HG03108 (cell line): Measurements from ENCODE around the gene NSD2.
"Not testable (repeated sequence)": the region's sequence is repeated elsewhere in the genome, so short reads cannot be mapped to it uniquely, and the experiment has no call there.

Experiments used
- ATAC-seq: cut with Tn5 transposase; IDR thresholded peaks from one replicate; pipeline ENCODE4 v1.9.1; 2021; ENCODE audit warnings: moderate library complexity; ENCODE audit not compliant: unreplicated experiment

The NSD2 gene

DNA sequence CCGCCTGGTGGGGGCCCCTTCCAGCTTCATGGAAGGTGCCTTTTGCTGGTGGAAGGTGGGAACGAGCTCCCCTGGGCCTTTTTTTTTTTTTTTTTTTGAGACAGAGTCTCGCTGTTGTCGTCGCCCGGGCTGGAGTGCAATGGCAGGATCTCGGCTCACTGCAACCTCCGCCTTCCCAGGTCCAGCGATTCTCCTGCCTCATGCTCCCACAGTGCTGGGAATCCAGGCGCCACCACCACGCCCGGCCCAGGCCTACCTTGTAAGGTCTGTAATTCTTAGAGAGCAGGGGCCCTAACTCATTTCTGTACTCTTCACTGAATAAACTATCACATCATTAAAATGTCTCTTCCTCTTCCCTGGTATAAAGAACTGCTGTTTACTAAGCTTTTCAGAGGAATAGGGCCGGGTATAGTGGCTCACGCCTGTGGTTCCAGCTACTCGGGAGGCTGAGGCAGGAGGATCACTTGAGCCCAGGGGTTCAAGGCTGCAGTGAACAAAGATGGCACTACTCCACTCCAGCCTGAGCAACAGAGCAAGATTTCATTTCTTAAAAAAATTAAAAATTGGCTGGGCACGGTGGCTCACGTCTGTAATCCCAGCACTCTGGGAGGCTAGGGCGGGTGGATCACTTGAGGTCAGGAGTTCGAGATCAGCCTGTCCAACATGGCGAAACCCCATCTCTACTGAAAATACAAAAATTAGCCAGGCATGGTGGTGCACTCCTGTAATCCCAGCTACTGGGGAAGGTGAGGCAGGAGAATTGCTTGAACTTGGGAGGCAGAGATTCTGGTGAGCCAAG, 122.7 kb downstream of the NSD2 start:
- not testable (repeated sequence) for ATAC-seq

DNA sequence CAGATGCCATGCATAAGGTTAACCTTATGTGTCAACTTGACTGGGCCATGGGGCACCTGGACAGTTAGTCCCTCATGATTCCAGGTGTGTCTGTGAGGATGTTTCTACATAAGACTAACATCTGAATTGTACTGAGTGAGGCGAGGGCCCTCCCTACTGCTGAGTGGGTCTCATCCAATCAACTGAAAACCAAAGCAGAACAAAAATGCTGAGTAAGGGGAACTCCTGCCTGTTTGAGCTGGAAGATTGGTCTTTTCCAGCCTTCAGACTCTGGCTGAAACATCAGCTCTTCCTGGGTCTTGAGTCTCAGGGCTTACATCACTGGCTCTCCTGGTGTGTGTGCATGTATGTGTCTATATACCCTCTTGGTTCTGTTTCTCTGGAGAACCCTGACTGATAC, 123.7 kb downstream of the NSD2 start:
- ATAC-seq: no peak

DNA sequence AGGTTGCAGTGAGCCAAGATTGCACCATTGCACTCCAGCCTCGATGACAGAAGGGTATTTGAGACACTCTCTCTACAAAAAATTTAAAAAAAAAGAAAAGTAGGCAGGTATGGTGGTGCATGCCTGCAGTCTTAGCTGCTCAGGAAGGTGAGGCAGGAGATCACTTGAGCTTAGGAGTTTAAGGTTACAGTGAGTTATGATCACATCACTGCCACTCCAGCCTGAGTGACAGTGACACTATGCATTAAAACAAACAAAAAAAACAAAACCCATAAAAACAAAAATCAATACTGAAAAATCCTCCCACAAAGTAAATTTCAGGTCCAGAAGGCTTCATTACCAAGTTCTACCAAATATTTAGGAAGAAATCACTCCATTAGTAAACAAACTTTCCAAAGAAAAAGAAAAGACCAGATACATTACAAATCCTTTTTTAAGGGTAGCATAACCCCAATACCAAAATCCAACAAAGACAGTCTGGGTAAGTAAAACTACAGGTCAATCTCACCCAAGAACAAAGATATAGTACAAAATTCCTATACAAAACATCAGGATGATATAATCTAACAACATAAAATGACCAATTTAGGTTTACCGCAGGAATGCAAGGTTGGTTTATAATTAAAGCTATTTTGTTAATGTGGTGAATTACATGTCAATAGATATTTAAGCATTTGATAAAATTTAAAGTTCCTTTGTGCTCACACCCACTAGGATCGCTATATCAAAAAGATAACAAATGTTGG, 125.8 kb downstream of the NSD2 start:
- ATAC-seq: no peak

DNA sequence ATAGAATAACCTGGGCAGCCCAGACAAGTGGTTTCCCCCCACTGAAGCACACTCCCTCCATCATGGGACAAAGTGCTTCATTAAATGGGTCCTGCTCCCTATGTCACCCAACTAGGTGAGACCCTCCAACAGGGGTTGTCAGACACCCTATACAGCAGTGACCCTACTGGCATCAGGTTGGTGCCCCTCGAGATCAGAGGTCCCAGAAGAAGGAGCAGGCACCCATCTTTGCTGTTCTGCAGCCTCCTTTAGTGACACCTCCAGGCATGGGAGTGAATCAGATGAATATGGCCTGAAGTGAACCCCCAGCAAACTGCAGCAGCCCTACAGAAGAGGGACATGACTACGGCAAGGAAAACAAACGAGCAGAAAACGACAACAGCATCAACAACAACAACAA, 126.5 kb downstream of the NSD2 start:
- ATAC-seq: no peak

DNA sequence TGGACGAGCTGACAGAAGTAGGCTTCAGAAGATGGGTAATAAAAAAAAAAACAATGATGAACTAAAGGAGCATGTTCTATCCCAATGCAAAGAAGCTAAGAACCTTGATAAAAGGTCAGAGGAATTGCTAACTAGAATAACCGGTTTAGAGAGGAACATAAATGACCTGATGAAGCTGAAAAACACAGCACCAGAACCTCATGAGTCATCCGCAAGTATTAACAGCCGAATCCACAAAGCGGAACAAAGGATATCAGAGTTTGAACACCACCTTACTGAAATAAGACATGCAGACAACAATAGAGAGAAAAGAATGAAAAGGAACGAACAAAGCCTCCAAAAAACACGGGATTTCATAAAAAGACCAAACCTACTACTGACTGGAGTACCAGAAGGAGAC, 127.1 kb downstream of the NSD2 start:
- no peak for ATAC-seq

DNA sequence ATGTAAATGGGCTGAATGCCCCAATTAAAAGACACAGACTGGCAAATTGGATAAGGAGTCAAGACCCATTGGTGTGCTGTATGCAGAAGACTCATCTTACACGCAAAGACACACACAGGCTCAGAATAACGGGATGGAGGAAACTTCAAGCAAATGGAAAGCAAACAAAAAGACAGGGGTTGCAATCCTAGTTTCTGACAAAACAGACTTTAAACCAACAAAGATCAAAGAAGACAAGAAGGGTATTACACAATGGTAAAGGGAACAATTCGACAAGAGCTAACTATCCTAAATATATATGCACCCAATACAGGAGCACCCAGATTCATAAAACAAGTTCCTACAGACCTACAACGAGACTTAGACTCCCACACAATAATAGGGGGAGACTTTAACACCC, 128.1 kb downstream of the NSD2 start:
- not testable (repeated sequence) for ATAC-seq

DNA sequence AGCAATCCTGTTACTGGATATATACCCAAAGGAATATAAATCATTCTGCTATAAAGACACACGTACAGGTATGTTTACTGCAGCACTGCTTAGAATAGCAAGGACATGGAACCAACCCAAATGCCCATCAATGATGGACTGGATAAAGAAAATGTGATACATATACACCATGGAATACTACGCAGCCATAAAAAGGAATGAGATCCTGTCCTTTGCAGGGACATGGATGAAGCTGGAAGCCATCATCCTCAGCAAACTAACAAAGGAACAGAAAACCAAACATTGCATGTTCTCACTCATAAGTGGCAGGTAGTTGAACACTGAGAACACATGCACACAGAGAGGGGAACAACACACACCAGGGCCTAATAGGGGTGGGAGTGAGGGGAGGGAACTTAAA, 132.2 kb downstream of the NSD2 start:
- ATAC-seq: not testable (repeated sequence)

DNA sequence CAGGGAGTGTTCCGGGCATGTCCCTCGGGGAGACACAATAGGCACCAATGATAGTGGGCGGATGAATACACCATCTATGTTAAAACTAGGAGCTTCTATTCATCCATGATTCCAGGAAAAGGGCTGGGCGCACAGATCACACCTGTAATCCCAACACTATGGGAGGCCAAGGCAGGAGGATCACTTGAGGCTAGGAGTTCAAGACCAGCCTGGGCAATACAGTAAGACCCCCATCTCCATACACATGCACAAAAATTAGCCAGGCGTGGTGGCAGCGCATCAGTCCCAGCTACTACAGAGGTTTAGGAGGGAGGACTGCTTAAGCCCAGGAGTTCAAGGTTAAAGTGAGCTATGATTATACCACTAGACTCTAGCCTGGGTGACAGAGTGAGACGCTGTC, 135.2 kb downstream of the NSD2 start:
- no peak for ATAC-seq

DNA sequence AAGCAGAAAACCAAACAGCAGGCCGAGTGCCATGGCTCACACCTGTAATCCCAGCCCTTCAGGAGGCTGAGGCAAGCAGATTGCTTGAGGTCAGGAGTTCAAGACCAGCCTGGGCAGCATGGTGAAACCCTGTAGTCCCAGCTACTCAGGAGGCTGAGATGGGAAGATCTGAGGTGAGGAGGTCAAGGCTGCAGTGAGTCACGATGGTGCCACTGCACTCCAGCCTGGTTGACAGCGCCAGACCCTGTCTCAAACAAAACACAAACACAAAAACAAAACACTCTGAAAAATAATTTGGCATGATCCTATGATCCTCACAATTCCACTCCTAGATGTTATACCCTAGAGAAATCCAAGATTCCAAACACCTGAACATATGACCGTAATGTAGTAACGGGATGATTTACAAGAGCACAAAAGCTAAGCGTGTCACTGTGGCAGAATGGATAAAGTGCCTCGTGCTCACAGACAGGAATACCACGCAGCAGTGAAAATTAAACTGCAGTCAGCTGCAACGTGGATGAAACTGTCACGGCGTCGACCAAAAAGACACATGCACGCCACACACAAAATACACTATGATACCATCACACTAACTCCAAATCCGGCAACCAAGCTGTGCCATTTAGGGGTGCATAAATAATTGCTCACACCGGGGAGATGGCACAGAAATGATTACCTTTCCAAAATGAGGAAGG, 135.9 kb downstream of the NSD2 start:
- ATAC-seq: no peak

DNA sequence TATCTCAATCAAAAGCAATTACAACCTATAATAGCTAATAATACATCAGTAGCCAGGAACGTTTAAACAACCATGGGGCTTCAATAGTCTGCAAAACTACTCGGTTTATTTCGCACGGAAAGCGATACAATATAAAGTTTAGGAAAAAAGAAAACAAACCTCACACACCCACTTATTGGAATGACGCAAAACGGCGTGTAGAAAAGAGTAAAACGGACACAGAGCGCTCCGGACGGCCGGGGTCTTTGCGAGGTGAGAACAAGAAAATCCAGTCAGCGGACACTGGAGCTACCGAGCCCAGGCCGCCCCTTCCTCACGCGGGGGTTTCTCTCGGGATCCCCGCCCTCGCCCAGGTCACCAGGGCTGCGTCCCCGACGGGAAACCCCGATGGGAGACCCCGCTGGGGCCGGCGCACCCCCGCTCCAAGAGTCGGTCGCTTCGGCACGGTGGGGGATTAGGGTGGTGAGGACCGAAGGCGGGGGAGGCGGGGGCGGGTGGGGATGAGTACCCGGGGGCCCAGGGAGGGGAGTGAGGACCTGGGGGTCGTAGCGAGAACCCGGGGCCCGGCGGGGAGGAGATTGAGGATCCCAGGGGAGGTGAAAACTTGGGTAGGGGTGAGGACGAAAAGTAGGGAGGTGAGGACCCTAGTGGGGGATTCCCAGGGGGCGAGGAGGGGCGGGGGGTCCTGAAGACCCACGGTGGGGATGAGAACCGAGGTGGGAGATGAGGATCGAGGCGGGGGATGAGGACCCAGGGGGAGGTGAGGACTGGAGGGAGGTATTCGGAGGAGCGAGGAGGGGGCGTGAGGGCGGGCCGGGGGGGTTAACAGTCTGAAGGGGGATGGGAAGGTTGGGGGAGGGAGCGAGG, 136.8 kb downstream of the NSD2 start:
- ATAC-seq: no peak

DNA sequence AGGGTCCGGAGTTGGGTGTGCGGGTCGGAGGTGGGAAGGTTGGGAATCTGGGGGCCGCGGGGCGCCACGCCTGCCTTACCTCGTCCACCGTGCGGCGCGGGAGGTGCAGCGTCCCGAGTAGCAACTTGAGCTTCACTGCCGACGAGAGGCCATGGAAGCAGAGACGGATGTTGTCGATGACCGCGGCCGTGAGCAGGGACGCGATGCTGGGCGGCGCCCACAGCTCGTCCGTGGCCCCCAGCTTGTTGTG, 137.4 kb downstream of the NSD2 start:
- ATAC-seq: no peak

DNA sequence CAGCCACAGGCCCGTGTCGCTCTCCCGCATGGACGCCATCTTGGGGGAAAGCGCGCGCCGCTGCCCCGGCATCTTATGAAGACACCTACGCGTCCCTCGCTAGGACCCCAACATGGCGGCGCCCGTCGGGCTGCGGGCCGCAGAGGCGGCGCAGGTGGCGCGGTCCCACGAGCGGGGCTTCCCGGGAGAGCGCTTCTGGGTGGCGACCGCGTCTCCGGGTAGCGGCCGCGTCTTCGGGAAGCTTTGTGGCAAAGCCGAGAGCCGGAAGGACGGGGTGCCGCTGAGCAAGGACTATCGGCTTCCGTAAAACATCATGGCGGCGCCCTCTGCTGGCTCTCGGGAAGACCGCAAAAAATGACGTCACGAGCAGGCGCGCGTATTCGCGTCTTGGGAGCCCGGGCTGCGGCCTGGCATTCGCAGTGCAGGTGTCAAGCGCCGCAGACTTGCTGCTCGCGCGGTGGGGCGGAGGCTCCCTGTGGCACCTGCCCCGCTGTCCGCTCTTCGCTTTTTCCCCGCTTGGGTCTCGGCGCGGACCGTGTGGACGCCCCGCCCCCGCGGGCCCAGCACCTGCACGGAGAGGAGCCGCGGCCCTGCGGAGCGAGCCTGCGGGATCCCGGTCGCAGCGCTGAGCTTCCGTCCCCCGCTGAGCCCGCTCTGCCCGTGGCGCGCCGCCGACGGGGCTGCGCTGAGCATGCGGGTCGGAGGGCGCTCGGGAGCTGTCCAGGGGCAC, 137.9 kb downstream of the NSD2 start, which contains the start of gene NELFA:
NELFA (minus strand) TSS at position 54 of the 730 bp plus-strand sequence; CDS start at position 39, 15 bp downstream.
- ATAC-seq: peak; percentile 80

DNA sequence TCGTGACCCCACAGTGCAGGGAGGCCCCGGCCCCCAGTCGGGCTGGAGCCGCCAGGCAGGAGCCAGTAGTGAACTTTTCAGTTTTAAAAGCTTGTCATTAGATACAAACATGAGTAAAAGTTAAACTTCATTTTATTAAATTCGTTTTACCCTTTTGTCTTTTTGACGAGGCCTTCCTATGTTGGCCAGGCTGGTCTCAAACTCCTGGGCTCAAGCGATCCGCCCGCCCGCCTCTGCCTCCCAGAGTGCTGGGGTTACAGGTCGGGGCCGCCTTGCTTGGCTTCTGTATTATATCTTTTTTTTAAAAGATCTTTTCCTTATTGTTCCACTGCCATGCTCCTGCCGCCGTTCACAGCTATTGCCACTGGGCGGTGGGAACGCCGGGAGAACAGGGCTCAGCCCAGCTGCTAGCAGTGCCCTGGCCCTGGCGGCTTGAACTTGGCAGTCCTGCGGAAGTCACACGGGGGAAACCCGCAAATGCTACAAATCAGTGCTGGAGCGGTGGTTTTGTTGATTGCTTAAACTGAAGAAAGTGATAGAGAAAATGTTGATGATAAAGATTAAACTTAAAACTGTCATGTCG, 138.5 kb downstream of the NSD2 start:
- ATAC-seq: no peak

DNA sequence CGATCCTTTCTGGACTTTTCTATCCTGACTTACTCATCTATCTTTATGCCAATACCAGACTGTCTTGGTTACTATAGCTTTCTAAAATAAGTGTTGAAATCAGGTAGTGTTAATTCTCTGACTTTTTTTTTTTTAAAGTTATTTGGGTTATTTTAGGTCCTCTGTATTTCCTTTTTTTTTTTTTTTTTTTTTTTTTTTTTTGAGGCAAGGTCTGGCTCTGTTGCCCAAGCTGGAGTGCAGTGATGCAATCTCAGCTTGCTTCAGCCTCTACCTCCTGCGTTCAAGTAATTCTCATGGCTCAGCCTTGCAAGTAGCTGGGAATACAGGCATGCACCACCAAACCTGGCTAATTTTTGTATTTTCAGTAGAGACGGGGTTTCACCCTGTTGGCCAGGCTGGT, 140.4 kb downstream of the NSD2 start:
- ATAC-seq: no peak

DNA sequence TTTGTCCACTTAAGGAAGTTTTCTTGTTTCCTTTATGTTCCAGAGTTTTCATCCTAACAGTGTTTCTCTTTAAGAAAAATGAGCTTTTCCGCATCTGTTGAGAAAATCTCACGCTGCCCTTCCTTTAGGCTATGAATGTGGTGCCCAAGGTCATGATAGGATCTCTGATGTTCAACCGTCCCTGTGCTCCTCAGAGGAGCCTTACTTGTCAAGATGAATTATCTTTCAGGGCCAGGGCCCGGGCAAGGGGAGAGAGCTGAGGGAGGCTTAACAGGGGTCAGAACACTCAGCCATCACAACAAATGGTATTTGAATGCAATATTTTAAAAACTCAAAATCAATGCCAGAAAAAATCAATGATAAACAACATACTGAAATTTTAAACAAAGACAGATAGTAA, 143.8 kb downstream of the NSD2 start:
- ATAC-seq: no peak

DNA sequence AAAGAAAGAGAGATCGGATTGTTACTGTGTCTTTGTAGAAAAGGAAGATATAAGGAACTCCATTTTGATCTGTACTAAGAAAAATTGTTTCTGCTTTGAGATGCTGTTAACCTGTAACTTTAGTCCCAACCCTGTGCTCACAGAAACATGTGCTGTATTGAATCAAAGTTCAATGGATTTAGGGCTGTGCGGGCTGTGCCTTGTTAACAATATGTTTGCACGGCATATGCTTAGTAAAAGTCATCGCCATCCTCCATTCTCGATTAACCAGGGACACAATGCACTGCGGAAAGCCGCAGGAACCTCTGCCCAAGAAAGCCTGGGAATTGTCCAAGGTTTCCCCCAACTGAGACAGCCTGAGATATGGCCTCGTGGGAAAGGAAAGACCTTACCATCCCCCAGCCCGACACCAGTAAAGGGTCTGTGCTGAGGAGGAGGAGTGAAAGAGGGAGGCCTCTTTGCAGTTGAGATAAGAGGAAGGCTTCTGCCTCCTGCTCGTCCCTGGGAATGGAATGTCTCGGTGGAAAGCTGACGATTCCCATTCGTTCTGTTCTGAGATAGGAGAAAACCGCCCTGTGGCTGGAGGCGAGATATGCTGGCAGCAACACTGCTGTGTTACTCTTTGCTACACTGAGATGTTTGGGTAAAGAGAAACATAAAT, 150.3 kb downstream of the NSD2 start:
- not testable (repeated sequence) for ATAC-seq

DNA sequence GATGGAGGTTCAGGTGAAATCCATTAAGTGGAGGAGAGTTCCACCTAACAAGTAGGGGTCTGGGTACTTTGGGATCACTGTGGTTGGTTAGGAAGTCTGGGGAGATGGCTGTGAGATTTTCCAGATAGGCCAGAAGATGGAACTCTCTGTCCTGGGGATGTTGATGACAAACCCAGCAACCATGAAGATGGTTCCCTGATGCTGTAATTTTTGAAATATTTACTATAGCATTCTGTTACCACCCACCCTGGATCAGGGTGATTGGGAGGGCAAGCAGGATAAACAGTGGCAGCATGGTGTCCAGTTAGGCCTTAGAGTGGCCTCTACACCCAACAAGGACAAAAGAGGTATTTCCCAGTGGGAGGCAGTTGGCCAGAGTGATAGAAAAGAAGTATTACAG, 153.5 kb downstream of the NSD2 start:
- ATAC-seq: no peak

DNA sequence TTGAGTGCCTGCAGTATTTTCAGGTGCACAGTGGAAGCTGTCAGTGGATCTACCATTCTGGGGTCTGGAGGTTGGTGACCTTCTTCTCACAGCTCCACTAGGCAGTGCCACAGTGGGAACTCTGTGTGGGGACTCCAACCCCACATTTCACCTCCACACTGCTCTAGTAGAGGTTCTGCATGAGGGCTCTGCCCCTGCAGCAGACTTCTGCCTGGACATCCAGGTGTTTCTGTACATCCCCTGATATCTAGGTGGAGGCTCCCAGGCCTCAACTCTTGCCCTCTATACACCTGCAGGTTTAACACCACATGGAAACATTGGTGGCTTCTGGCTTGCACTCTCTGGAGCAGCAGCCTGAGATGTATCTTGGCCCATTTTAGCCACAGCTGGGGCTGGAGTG, 154.6 kb downstream of the NSD2 start:
- no peak for ATAC-seq

DNA sequence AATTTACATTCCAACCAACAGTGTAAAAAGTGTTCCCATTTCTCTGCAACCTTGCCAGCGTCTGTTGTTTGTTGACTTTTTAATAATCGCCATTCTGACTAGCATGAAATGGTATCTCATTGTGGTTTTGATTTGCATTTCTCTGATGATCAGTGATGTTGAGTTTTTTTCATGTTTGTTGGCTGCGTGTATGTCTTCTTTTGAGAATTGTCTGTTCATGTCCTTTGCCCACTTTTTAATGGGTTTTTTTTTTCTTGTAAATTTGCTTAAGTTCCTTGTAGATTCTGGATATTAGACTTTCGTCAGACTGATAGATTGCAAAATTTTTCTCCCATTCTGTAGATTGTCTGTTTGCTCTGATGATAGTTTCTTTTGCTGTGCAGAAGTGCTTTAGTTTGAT, 155.9 kb downstream of the NSD2 start:
- not testable (repeated sequence) for ATAC-seq
